Stimulated activated CD8-positive, alpha-beta memory T cell treated with anti-CD3 and anti-CD28 coated beads, Interleukin-15, amount 100 ng/mL, for 48 hours (primary cell): Measurements from ENCODE around the gene BPI.
"Not testable (repeated sequence)": the region's sequence is repeated elsewhere in the genome, so short reads cannot be mapped to it uniquely, and the experiment has no call there.

Source experiments
- DNase-seq, 2 donors: peaks; one replicate each; pipeline ENCODE4 v3.0.0-alpha.2; 2020; ENCODE audit warnings: low read depth in 2 of 2

Gene BPI

DNA sequence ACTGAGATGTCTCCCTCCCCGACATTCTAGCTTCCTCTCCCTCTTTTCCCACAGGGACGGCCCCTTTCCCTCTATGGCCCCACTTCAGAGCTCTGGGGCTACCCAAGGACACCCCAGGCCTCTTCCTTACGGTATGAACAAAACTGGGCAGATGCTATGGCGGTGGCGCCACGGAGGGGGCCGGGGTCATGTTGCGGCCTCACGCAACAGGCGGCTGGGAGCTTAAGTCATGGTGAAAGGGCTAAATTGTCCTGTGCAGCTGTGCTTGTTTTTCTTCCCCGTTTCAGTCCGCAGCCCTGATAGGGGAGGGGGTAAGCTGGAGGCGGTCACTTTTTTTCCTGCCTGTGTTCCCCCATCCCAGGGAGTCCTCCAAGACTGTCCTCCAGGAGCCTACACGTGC, 25.8 kb upstream of the BPI start:
- DNase-seq = no peak

DNA sequence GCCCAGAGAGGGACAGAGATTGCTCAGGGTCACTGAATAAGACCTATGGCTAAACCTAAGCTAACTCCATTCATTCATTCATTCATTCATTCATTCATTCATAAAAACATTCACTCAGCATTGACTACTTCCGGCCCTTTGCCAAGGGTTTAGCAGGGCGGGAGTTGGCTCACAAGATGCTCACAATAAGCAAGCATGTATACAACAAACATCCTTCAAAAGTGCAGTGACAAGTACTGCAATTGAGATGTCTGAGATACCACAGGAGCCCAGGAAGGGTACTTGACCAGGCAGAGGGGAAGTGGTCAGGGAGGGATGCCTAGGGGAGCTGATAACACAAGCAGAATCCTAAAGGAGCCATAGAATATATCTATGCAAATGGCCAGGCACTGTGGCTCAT, 25.2 kb upstream of the BPI start:
- DNase-seq = no peak

DNA sequence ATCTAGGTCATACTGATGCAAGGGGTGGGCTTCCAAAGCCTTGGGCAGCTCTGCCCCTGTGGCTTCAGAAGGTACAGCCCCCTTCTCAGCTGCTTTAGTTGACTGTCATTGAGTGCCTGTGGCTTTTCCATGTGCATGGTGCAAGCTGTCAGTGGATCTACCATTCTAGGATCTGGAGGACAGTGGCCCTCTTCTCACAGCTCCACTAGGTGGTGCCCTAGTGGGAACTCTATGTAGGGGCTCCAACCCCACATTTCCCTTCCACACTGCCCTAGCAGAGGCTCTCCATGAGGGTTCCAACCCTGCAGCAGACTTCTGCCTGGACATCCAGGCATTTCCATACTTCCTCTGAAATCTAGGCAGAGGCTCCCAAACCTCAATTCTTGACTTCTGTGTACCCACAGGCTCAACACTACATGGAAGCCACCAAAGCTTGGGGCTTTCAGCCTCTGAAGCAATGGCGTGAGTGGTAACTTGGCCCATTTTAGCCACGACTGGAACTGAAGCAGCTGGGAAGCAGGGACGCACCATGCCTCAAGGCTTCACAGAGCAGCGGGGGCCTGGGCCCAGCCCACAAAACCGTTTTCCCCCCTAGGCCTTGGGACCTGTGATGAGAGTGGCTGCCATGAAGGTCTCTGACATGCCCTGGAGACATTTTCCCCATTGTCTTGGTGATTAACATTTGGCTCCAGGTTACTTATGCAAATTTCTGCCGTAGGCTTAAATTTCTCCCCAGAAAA, 22.6 kb upstream of the BPI start:
- not testable (repeated sequence) for DNase-seq

DNA sequence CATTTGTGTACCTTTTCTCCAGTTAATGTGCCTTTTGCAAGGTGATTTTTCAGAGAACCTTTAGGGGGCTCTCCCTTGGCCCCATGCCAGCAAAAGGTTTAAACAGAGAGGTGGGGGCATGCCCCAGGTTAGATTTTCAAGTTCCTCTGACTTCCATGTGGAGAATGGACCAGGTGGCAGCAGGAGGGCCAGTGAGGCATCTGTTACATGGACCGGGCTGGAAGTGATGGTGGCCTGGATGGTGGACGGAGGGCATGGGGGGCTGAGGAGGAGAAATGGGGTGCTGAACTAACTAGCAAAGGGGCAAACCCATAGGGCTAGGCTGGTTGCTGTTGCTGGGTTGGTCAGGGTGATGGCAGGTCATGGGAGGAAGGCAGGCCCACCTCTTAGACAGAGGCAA, 20.7 kb upstream of the BPI start:
- no peak for DNase-seq

DNA sequence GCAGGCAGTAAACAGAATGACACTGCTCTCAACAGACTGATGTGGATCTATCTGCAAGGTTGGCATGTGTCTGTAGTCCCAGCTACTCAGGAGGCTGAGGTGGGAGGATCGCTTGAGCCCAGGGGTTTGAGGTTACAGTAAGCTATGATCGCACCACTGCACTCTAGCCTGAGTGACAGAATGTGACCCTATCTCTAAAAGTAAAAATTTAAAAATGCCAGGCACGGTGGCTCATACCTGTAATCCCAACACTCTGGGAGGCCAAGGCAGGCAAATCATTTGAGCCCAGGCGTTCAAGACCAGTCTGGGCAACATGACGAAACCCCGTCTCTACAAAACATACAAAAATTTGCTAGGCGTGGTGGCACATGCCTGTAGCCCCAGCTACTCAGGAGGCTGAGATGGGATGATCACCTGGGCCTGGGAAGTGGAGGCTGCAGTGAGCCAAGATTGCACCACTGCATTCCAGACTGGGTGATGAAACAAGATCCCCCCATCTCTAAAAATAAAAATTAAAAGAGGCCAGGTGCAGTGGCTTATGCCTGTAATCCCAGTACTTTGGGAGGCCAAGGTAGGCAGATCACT, 19.8 kb upstream of the BPI start:
- not testable (repeated sequence) for DNase-seq

DNA sequence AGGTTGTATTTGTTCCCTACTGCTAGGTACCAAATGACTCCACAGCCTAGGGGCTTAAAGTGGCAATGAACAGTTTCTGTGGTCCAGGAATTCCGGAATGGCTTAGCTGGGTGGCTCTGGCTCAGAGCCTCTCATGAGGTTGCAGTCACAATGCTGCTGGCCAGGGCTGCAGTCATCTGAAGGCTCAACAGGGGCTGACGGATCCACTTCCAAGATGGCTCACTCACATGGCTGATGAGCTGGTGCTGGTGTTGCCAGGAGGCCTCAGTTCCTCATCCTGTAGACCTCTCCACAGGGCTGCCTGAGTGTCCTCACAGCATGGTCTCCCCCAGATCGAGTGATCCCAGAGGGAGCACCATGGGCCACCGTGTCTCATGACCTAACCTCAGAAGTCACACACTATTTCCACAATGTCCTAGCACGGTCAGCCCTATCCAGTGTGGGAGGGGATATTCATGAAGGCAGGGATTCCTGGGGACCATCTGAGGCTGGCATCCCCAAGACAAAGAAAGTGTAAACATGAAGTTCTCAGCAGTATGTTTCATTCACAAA, 19.0 kb upstream of the BPI start:
- DNase-seq = no peak

DNA sequence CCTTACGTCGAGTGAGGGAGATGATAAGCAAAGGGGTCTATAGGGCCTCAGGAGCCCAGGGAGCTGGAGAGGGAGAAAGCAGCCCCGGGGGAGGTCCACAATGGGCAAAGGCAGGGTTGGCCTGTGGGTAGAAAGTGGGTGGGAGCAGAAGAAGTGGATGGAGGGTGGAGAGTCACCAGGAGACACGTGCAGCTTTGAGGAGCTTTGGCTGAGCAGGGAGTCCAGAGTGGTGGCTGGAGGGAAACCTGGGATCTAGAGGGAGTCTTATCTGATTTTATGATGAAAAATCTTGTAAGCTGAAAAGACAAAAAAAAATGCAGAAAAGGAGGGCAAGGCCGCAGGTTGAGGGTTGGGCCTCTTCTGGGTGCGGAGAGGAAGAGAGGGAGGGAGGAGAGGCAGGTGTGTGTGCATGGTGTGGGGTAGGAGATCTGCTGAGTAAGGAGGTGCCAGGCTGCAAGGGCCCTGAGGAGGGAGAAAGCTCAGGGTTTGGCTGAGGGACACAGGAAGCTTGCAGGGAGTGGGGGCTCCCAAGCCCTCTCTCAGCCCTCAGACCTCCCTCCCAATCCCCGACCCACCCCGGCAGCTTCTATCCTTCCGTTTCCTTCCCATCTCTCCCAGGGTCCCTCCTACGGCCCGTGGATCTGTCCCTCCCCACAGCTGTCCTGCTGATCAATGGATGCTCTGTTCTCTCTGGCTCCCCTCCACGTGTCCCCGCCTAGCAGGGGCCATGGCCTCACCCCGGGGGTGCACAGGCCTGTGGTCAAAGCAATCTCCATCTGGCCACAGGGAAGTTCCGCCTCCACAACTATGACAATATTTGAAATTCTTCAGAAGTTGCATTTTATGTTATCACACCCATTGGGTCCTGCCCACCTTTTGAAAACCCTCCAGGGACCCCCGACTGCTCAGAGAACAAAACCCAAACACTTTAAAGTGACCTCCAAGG, 17.1 kb upstream of the BPI start:
- no peak for DNase-seq

DNA sequence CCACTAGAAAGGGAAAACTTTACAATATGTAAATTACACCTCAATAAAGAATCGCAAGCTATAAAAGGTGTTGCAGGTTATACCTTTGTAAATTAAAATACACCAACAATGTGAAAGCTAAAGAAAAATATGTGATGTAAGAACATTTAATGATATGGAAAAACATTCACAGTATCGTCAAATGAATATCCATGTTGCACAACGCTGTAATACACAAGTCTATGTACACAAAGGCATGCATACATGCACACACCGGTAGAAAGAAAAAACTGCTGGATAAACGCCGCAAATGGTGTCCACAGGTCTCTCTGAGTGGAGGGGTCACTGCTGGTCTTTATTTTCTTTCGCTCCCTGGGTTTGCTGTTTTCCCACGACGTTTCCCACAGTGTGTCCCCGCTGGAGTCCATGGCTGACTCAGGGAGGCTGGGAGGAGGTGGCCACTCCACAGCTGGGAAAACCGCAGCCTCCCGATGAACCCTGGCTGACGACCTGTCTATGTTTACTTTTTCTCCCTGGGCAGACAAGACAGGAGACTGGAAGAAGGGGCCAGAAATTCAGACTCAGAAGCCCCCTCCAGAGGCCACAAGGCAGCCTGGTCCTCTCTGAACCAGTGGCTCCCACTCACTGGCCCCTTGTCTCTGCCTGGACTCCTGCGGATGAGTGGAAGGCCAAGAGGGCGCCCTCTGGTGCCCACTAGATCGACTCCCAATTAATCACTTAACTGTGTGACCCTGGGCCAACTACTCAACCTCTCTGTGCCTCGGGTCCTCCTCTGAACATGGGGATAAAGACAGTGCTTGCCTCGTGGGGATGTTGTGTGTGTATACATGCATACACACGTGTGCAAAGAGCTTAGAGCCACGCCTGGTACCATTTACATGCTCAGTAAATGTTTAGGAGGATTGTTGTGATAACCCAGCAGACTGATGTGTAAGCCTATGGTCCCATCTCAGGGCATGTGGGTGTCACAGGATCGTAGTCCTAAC, 12.8 kb upstream of the BPI start:
- DNase-seq = no peak

DNA sequence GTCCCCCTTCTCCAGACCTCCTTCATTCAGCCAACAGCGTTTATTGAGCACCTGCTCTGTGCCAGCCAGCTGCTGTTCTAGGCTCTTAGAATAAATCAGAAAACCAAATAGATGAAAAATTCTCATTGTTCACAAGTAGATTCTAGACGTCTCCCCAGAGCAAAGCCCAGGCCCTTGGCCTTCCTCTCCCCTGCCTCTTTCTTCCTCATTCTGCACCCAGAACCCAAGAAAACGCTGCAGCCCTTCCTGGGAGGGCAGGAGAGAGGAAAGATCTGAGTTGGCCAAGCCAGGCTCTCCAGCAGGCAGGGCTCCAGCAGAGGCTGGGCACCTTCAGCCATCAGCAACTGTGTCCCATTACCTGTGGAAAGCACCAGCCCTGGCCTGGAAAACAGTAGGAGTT, 12.0 kb upstream of the BPI start:
- DNase-seq = no peak

DNA sequence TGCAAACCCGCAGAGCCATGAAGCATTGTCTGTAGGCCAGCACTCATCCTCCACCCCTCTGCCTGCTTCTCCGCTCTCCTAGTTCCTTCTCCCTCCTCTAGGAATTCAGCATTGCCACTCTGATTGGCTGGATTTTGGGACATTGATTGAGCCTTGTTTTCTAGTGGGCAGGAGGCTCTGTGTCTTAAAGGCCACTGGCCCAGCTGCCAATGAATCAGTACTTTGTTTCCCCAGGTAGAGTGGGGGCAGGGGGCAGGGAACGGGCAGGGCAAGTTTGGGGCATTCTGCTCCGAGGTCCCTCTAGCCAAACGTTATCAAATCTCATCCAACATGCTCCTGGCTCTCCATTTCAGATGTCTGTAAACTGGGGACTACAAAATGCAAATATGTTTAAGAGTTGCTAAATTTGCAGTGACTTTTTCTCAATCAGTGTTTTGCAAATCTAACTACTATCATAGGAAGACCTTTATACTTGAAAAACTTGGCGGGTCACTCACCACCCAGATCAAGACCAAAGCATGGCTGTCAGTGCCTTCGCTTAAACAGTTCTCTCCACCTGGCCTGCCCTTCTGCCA, 10.4 kb upstream of the BPI start:
- DNase-seq = no peak

DNA sequence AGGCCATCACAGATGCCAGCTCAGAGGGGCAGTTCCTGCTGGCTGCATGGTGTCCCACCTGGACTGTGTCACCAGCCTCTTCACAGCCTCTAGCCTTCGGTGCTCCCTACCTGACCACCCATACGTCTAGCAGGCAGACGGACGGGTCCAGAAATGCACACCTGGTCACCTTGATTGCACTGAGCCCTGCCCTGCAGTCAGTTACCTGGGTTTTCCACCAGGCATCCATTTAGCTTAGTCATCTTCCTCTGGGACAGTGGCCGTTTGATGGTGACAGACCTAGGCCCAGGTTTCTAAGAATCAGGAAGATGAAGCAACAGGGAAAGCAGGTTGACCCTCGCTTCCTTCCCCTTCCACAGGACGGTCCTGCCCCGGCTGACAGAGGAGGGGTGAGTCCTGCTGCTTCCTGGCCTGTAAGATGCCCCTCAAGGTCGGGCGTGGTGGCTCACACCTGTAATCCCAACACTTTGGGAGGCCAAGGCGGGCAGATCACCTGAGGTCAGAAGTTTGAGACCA, 9.8 kb upstream of the BPI start:
- DNase-seq = no peak

DNA sequence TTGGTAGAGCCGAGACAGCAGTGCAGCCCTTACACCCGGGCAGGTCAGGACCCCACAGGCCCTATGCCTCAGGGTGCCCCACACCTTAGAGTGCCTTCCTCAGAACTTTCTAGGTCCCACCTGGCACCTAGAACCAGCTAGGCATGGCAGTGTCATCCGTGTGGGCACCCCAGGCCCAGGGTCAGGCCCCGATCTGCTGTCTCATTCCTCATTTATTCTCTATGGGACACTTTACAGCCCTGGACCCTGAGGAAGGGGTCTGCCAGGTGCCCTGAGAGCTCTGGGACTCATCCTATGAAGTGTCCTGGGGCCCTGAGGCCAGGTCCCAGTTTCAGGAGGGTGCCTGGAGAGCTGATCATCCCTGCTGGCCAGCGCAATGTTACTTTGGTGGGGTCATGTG, 8.1 kb upstream of the BPI start:
- DNase-seq = no peak

DNA sequence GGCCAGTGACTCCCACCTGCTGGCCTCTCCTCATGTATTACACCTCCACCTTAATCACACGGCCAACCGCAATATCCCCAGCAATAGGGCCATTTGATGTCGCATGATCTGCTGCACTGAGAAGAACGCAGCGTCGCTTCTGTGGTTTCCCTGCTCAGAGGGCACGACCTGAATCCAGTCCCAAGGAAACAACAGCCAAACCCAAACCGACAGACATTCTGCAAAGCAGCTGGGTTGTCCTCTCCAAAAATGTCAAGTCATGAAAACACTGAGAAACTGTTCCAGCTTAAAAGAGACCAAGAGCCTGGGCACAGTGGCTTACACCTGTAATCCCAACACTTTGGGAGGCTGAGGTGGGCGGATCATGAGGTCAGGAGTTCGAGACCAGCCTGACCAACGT, 7.5 kb upstream of the BPI start:
- no peak for DNase-seq

DNA sequence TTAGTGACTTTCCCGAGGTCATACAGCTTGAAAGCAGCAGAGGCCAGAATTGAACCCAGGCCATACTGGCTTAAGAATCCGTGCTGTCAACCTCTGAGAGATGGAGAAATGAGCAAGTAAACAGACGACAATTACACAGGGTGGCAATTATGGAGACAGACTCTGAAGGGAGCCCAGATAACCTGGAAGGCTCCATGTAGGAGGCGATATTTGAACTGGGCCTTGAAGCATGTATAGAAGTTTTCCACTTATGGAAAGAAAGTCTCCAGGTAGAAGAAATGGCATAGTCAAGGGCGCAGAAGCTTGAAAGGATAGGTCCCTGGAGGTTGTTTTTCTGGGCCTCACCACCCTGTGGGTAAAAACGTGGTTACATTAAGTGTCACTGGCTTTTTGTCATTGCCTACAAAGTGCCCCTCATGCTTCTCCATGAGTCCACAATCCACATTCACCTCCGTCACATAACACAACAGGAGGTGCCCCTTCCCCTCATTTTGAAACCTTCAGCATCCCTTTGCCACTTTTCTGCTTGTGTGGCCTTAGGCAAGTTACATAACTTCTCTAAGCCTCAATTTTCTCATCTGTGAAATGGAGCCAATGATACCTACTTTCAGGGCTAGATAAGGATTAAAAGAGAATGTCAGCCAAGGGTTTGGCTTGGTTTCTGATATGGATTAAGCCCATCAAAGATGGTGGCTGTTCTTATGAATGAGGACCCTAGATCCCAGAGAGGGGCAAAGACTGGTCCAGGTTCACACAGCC, 5.9 kb upstream of the BPI start:
- DNase-seq = no peak

DNA sequence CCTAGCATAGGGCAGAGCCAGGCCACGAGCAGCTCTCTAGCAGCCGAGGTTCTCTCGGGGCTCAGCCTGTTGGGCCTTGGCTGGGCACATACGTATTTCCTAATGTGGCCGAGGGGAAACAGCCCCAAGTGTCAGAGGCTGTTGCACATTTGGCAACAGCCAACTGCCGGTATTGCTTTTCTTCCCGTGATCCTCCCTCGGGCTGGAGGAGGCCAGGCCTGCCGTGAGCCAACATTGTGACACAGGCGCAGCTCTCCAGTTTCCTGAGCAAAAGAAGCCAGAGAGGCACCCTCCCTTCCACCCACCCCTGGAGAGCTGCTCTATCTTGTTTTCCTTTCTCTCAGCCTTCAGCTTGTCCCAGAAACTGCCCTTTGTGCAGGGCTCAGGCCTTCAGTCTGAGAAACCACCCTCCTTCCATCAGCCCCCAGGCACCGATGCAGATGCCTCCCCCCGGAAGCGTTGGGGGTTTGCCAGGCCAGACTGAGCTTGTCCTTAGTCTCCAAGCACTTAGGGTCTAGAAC, 5.1 kb upstream of the BPI start:
- no peak for DNase-seq

DNA sequence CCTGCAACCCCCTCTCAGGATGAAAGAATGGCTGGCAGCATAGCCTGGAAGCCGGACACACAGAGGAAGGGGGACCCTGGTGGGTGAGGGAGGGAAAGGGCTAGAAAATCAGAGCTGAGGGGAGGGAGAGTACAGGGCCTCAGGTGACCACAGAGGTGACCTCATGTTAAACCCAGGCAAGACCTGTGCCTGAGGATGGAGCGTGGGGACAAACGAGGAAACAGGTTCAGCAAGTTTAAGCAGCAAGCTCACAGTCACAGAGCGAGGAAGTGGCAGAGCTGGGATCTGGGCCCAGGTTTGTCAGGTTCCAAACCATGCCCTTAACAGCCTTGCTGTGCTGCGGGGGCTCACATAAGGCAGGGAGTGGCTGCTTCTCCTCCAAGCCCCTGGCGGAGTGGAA, 4.0 kb upstream of the BPI start:
- no peak for DNase-seq

DNA sequence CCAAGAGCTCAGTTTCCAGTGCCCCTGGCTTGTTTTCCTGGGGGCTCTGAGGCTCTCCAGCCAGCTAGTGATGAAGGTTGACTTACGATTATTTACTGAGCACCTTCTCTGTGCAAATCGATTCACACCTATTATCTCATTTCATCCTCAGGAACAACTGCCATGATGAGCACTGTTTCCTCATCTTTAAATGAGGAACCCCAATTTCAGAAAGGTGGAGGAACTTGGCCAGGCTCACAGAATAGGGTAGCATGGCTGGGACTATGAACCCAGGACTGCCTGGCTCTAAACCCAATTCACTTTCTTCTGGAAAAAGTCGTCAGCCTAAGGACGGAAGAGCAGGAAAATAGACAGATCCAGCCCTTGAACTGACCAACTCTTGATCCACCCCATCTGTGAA, 3.5 kb upstream of the BPI start:
- no peak for DNase-seq

DNA sequence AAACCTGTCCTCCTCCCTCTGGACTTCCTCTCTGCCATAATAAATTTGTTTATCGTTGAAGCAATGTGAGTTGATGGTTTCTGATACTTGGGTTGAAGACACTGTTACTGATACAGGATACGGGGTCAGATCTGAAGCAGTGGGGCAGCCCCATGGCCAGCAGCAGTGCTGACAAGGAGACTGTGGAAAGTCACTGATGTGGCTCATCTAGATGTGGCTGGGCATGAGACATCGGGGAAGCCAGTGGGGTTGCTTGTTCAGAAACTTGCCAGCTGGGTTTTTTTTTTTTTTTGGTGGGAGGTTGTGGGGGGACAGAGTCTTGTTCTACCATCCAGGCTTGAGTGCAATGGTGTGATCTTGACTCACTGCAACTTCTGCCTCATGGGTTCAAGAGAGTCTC, 2.6 kb upstream of the BPI start:
- no peak for DNase-seq

DNA sequence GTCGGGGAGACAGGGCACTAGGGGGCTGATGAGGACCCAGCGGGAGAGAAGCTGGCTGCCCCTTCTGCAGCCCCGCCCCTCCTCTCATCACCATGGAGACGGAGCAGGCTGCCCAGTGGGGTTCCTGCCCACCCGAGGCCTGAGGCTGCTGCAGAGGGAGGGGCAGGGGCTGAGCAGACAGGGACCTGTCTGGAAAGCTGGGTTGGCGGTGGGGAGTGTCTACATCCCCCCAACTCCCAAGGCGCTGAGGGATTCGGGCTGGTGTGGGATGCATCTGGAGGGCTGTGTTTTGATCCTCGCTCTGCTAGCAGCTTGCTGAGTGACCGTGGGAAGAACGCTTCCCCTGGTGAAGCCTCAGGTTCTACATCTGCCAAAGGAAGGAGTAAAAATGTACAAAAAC, 1.2 kb upstream of the BPI start:
- DNase-seq = no peak
